Activated CD8-positive, alpha-beta memory T cell treated with anti-CD3 and anti-CD28 coated beads for 4 hours (primary cell): ENCODE data around the gene FN1.
"Not testable (repeated sequence)": the region's sequence is repeated elsewhere in the genome, so short reads cannot be mapped to it uniquely, and the experiment has no call there.

Experiments used
- DNase-seq, 2 donors: peaks; one replicate each; pipeline ENCODE4 v3.0.0-alpha.2; 2020; ENCODE audit warnings: low read depth in 2 of 2

The FN1 gene

GRCh38 chr2:215347878-215348277, 88.0 kb downstream of the FN1 start:
- no peak for DNase-seq

GRCh38 chr2:215338883-215339679, 96.8 kb downstream of the FN1 start:
- DNase-seq: no peak

- DNase-seq: no peak
Measured at GRCh38 chr2:215332872-215333595, 102.8 kb downstream of the FN1 start.

- DNase-seq: no peak
Measured at GRCh38 chr2:215328066-215328465, 107.8 kb downstream of the FN1 start.

GRCh38 chr2:215324811-215325210, 111.1 kb downstream of the FN1 start:
- no peak for DNase-seq

DNA sequence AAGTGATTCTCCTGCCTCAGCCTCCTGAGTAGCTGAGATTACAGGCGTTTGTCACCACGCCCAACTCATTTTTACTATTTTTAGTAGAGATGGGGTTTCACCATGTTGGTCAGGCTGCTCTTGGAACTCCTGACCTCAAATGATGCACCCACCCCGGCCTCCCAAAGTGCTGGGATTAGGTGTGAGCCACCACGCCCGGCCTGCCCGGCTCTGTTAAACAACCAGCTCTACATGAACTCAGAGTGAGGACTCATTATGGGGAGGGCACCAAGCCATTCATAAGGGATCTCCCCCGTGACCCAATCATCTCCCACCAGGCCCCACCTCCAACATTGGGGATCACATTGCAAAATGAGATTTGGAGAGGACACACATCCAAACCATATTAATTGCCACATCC, 115.2 kb downstream of the FN1 start:
- no peak for DNase-seq

DNA sequence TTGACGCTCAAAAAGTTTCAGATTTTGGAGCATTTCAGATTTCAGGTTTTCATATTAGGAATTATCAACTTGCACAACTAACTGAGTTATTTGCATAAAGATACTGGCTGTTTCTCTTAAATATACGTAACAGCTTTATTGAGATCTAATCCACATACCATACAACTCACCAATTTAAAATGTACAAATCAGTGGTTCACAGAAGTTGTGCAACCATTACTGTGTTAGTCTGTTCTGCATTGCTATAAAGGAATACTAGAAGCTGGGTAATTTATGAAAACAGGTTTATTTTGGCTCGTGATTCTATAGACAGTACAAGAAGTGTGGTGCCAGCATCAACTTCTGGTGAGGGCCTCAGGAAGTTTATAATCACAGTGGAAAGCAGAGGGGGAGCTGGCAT, 115.8 kb downstream of the FN1 start:
- no peak for DNase-seq

- no peak for DNase-seq
Measured at GRCh38 chr2:215319500-215319899, 116.4 kb downstream of the FN1 start.

GRCh38 chr2:215316336-215316735, 119.5 kb downstream of the FN1 start:
- no peak for DNase-seq

DNA sequence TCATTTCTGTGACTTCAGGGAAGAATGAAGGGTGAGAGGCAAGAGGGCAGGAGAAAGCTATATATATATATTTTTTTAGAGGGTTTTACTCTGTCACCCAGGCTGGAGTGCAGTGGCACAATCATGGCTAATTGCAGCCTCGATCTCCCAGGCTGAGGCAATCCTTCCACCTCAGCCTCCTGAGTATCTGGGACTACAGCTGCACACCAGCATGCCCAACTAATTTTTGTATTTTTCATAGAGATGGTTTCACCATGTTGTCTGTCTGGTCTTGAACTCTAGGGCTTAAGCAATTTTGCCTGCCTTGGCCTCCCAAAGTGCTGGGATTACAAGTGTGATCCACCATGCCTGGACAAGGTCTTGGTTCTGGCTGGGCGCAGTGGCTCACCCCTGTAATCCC, 120.6 kb downstream of the FN1 start:
- DNase-seq: no peak

DNA sequence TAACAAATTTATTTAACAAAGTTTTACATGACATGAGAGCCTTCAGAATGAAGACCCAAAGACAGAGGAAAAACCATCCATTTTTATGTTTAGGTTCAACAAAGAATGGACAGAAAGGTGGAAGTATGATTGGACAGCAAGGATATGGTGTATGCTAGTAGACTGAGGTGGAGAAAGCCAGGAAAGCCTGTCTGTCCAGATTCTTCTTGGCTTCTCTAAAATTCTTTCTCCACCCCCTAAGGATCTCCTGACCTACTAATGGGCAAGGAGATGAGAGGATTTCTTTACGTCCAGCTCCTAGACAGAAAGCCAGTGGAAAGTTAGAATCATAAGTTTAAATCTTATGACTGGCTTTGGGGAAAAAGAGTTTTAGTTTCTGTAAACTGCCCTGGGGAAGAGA, 121.0 kb downstream of the FN1 start:
- no peak for DNase-seq

- DNase-seq: no peak
Measured at GRCh38 chr2:215313255-215313613, 122.6 kb downstream of the FN1 start.

- DNase-seq: peak; percentile 78 to 84
Measured at GRCh38 chr2:215311625-215312396, 124.1 kb downstream of the FN1 start, which contains the start of gene ATIC. TSS of gene ATIC (plus strand) at chr2:215312059. CDS start at chr2:215312143, 84 bp downstream.

DNA sequence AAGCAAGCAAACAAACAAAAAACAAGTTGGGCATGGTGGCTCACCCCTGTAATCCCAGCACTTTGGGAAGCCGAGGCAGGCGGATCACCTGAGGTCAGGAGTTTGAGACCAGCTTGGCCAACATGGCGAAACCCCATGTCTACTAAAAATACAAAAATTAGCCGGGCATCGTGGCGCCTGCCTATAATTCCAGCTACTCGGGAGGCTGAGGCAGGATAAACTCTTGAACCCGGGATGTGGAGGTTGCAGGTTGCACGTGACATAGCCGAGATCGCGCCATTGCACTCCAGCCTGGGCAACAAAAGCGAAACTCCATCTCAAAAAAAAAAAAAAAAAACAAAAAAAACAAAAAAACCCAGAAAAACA, 124.6 kb downstream of the FN1 start:
- not testable (repeated sequence) for DNase-seq
